T-cell (primary cell): Measurements from ENCODE around the gene SLC2A13. TPM values are rescaled to one million over a fixed set of nuclear protein-coding genes. Genes with fewer than 3 reads are reported as not detected.
"Not testable (repeated sequence)": the region's sequence is repeated elsewhere in the genome, so short reads cannot be mapped to it uniquely, and the experiment has no call there.

Experiments
- ATAC-seq, 4 experiments: fragments of 200-7000 bp in 3 of 4; fragments of 150-1000 bp in 1 of 4; cut with Tn5 transposase; replicated peaks in 1 of 4; 1 replicate in 3 of 4; 2 replicates in 1 of 4; pipeline ENCODE4 v1.10.0; 2021; ENCODE audit warnings: moderate library complexity in 3 of 4, mild to moderate bottlenecking in 2 of 4, moderate number of reproducible peaks in 1 of 4
- CTCF ChIA-PET, 2 donors: fragments of 300-600 bp; sonication (Branson Sonifier 250); formaldehyde crosslinking; loops; one replicate each; lab custom pipeline; 2022; ENCODE audit warnings: antibody characterized with exemption in 2 of 2; lab: Charles Lee
- POLR2A ChIA-PET, 2 donors: fragments of 300-600 bp; sonication (Branson Sonifier 250); formaldehyde crosslinking; loops; one replicate each; lab custom pipeline; 2022; ENCODE audit warnings: antibody characterized with exemption in 2 of 2; lab: Charles Lee
- DNase-seq, 35 experiments: peaks; one replicate each; pipeline versions ENCODE4 v3.0.0 to v3.0.0-alpha.2; 2013 to 2023
- H3K27ac ChIP-seq: one replicate; pipeline ENCODE4 v1.5.1; 2013; ENCODE audit warnings: low read length
- H3K27me3 ChIP-seq, 2 experiments: replicated peaks in 1 of 2; 1 replicate in 1 of 2; 2 replicates in 1 of 2; pipeline versions ENCODE4 v1.6.1 to v1.7.0; 2013; ENCODE audit warnings: low read length in 1 of 2, mixed read lengths in 1 of 2; ENCODE audit not compliant: control insufficient read depth in 2 of 2, insufficient read depth in 2 of 2; ENCODE audit errors: extremely low read depth in 1 of 2
- H3K36me3 ChIP-seq, 2 donors: 1 replicate in 1 of 2; 2 replicates in 1 of 2; pipeline versions ENCODE4 v1.6.1 to v1.7.0; 2013; ENCODE audit warnings: low read length in 1 of 2; ENCODE audit not compliant: control insufficient read depth in 2 of 2, insufficient read depth in 1 of 2; ENCODE audit errors: extremely low read depth in 1 of 2
- H3K4me1 ChIP-seq, 2 experiments: 1 replicate in 1 of 2; 2 replicates in 1 of 2; pipeline versions ENCODE4 v1.6.1 to v1.7.0; 2013; ENCODE audit warnings: low read length in 2 of 2, mixed read lengths in 1 of 2; ENCODE audit not compliant: insufficient read depth in 2 of 2, control insufficient read depth in 1 of 2; ENCODE audit errors: extremely low read depth in 1 of 2
- H3K4me3 ChIP-seq, 2 donors: 1 replicate in 1 of 2; 2 replicates in 1 of 2; pipeline versions ENCODE4 v1.5.1 to v1.7.0; 2013; ENCODE audit warnings: mild to moderate bottlenecking in 2 of 2, low read length in 1 of 2, moderate library complexity in 1 of 2; ENCODE audit not compliant: control insufficient read depth in 1 of 2; ENCODE audit errors: extremely low read depth in 1 of 2
- H3K9me3 ChIP-seq: 2 replicates; pipeline ENCODE4 v1.7.0; 2013
- H3K27ac Mint-ChIP-seq, 2 donors: one replicate each; pipeline ENCODE4 v1.8.0; 2020 to 2021; ENCODE audit warnings: mild to moderate bottlenecking in 2 of 2, mixed read lengths in 2 of 2
- H3K27me3 Mint-ChIP-seq, 2 donors: one replicate each; pipeline ENCODE4 v1.8.0; 2021 to 2022; ENCODE audit warnings: mixed read lengths in 2 of 2
- H3K36me3 Mint-ChIP-seq: one replicate; pipeline ENCODE4 v1.8.0; 2021; ENCODE audit warnings: mixed read lengths
- H3K4me1 Mint-ChIP-seq, 3 donors: one replicate each; pipeline ENCODE4 v1.8.0; 2020 to 2022; ENCODE audit warnings: mixed read lengths in 3 of 3, mild to moderate bottlenecking in 1 of 3
- H3K4me3 Mint-ChIP-seq, 3 donors: one replicate each; pipeline ENCODE4 v1.8.0; 2020 to 2022; ENCODE audit warnings: mild to moderate bottlenecking in 3 of 3, mixed read lengths in 3 of 3, moderate library complexity in 3 of 3
- H3K9me3 Mint-ChIP-seq, 3 donors: one replicate each; pipeline ENCODE4 v1.8.0; 2020 to 2022; ENCODE audit warnings: mixed read lengths in 3 of 3
- WGBS: methylation state at CpG from one replicate; pipeline ENCODE4 v1.1.5; 2013; ENCODE audit warnings: missing lambda C conversion rate; ENCODE audit not compliant: insufficient coverage; 5-methylcytosine and 5-hydroxymethylcytosine counted together
- total RNA-seq, 35 experiments: library from RNA in 6 of 35; stranded (reverse) in 6 of 35; fragments of 120-200 nt in 1 of 35; gene quantifications; one replicate each; pipeline versions ENCODE4 v1.2.1 to v1.2.4 and lab custom pipeline; 2013 to 2026

SLC2A13 gene
- total RNA-seq, 5 donors from 2014 or later (not counting 1 experiment from before 2014, with no cell fraction given) = 4.2 to 6.0 (median 5.1) TPM

GRCh38 chr12:39814626-39815025 is 291.3 kb downstream of the SLC2A13 start:
- Mint-ChIP-seq H3K4me1 (no peaks in the 10 kb centered on the region), H3K27me3 (no peaks in the 10 kb centered on the region), H3K27ac (no peak overlapping the region), H3K36me3 (peaks cover 3% of the 10 kb centered on the region), H3K4me3 (no peak overlapping the region), H3K9me3 (peaks cover 0 to 15% (median 4%) of the 10 kb centered on the region in 3 donors)
- H3K4me1 ChIP-seq = no peaks in the 10 kb centered on the region
- ChIA-PET CTCF (no interaction called here), POLR2A (no interaction called here)
- DNase-seq (no peak), ATAC-seq (no peak)
- no peak overlapping the region for H3K4me3 ChIP-seq
- no CpG with 5 or more reads among the region's 2 CpGs for WGBS
- no peaks in the 10 kb centered on the region for H3K27me3 ChIP-seq
- H3K27ac ChIP-seq = no peak overlapping the region
- H3K36me3 ChIP-seq = no peaks in the 10 kb centered on the region
- H3K9me3 ChIP-seq = no peaks in the 10 kb centered on the region

GRCh38 chr12:39813776-39814175 is 292.1 kb downstream of the SLC2A13 start:
- no CpG with 5 or more reads among the region's 5 CpGs for WGBS
- Mint-ChIP-seq H3K4me3 (no peak overlapping the region), H3K27me3 (no peaks in the 10 kb centered on the region), H3K9me3 (peaks cover 0 to 15% (median 4%) of the 10 kb centered on the region in 3 donors), H3K36me3 (peaks cover 3% of the 10 kb centered on the region), H3K27ac (no peak overlapping the region), H3K4me1 (no peaks in the 10 kb centered on the region)
- Histone ChIP-seq H3K27me3 (no peaks in the 10 kb centered on the region), H3K4me1 (no peaks in the 10 kb centered on the region), H3K27ac (no peak overlapping the region), H3K4me3 (no peak overlapping the region), H3K36me3 (no peaks in the 10 kb centered on the region), H3K9me3 (no peaks in the 10 kb centered on the region)
- CTCF ChIA-PET = no interaction called here
- POLR2A ChIA-PET = no interaction called here
- DNase-seq (no peak), ATAC-seq (no peak)

- H3K9me3 ChIP-seq, H3K4me3 ChIP-seq, H3K4me1 ChIP-seq, H3K27me3 ChIP-seq, H3K27ac Mint-ChIP-seq, H3K27me3 Mint-ChIP-seq, H3K4me1 Mint-ChIP-seq, POLR2A ChIA-PET, H3K36me3 Mint-ChIP-seq, H3K27ac ChIP-seq, H3K36me3 ChIP-seq, DNase-seq, ATAC-seq, H3K4me3 Mint-ChIP-seq: not testable (repeated sequence)
- WGBS = 88% methylated on average over 5 of the region's 10 CpGs
- peaks cover 0 to 15% (median 4%) of the 10 kb centered on the region in 3 donors for H3K9me3 Mint-ChIP-seq
- CTCF ChIA-PET = interaction anchor here in 1 of 2 donors (0.6 kb wide), 1 partner anchor 931 kb away, joined by 3 read pairs; no protein-coding TSS in a partner anchor
Observed at GRCh38 chr12:39812456-39812855, 293.4 kb downstream of the SLC2A13 start.

- no peak for DNase-seq
- Mint-ChIP-seq H3K4me1 (no peaks in the 10 kb centered on the region), H3K9me3 (peaks cover 0 to 12% (median 2%) of the 10 kb centered on the region in 3 donors), H3K4me3 (no peak overlapping the region), H3K27ac (no peak overlapping the region), H3K36me3 (no peaks in the 10 kb centered on the region), H3K27me3 (no peaks in the 10 kb centered on the region)
- Histone ChIP-seq H3K27ac (no peak overlapping the region), H3K36me3 (no peaks in the 10 kb centered on the region), H3K4me1 (no peaks in the 10 kb centered on the region), H3K4me3 (no peak overlapping the region), H3K27me3 (no peaks in the 10 kb centered on the region), H3K9me3 (no peaks in the 10 kb centered on the region)
- ChIA-PET POLR2A (no interaction called here), CTCF (interaction anchor here in 1 of 2 donors (0.6 to 0.8 kb wide), 2 partner anchors 7 to 10 kb away, joined by 3 read pairs; no protein-coding TSS in a partner anchor)
- ATAC-seq = no peak
- no CpG with 5 or more reads among the region's 5 CpGs for WGBS
Observed at GRCh38 chr12:39807043-39807442, 298.8 kb downstream of the SLC2A13 start.

- Histone ChIP-seq H3K27ac (no peak overlapping the region), H3K27me3 (no peaks in the 10 kb centered on the region), H3K4me1 (no peaks in the 10 kb centered on the region), H3K4me3 (no peak overlapping the region), H3K36me3 (no peaks in the 10 kb centered on the region), H3K9me3 (no peaks in the 10 kb centered on the region)
- no CpG with 5 or more reads among the region's 2 CpGs for WGBS
- Mint-ChIP-seq H3K27ac (no peak overlapping the region), H3K27me3 (no peaks in the 10 kb centered on the region), H3K9me3 (peaks cover 0 to 5% (median 2%) of the 10 kb centered on the region in 3 donors), H3K4me3 (no peak overlapping the region), H3K36me3 (no peaks in the 10 kb centered on the region), H3K4me1 (no peaks in the 10 kb centered on the region)
- ATAC-seq (no peak), DNase-seq (no peak)
- ChIA-PET POLR2A (interaction anchor here in 1 of 2 donors (0.6 kb wide), 1 partner anchor 11 kb away, joined by 18 read pairs; no protein-coding TSS in a partner anchor), CTCF (no interaction called here)
Observed at GRCh38 chr12:39805651-39806050, 300.2 kb downstream of the SLC2A13 start.

GRCh38 chr12:39804898-39805297 is 301.0 kb downstream of the SLC2A13 start:
- Mint-ChIP-seq H3K9me3 (no peaks in the 10 kb centered on the region), H3K27me3 (no peaks in the 10 kb centered on the region), H3K36me3 (no peaks in the 10 kb centered on the region), H3K4me1 (no peaks in the 10 kb centered on the region), H3K27ac (no peak overlapping the region), H3K4me3 (no peak overlapping the region)
- Histone ChIP-seq H3K4me3 (no peak overlapping the region), H3K4me1 (no peaks in the 10 kb centered on the region), H3K9me3 (no peaks in the 10 kb centered on the region), H3K36me3 (no peaks in the 10 kb centered on the region), H3K27ac (no peak overlapping the region), H3K27me3 (no peaks in the 10 kb centered on the region)
- ATAC-seq (no peak), DNase-seq (no peak)
- WGBS = 72% methylated on average over 3 of the region's 4 CpGs
- POLR2A ChIA-PET = interaction anchor here in 1 of 2 donors (0.6 kb wide), 1 partner anchor 12 kb away, joined by 3 read pairs; no protein-coding TSS in a partner anchor
- CTCF ChIA-PET = no interaction called here
